ENCODE measurements around the gene EML2.
A peak's percentile ranks its signal among the peaks of the same experiment; 100 is the strongest.
"Not testable (repeated sequence)": the region's sequence is repeated elsewhere in the genome, so short reads cannot be mapped to it uniquely, and the experiment has no call there.

EML2 gene, protein sequence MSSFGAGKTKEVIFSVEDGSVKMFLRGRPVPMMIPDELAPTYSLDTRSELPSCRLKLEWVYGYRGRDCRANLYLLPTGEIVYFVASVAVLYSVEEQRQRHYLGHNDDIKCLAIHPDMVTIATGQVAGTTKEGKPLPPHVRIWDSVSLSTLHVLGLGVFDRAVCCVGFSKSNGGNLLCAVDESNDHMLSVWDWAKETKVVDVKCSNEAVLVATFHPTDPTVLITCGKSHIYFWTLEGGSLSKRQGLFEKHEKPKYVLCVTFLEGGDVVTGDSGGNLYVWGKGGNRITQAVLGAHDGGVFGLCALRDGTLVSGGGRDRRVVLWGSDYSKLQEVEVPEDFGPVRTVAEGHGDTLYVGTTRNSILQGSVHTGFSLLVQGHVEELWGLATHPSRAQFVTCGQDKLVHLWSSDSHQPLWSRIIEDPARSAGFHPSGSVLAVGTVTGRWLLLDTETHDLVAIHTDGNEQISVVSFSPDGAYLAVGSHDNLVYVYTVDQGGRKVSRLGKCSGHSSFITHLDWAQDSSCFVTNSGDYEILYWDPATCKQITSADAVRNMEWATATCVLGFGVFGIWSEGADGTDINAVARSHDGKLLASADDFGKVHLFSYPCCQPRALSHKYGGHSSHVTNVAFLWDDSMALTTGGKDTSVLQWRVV

DNA sequence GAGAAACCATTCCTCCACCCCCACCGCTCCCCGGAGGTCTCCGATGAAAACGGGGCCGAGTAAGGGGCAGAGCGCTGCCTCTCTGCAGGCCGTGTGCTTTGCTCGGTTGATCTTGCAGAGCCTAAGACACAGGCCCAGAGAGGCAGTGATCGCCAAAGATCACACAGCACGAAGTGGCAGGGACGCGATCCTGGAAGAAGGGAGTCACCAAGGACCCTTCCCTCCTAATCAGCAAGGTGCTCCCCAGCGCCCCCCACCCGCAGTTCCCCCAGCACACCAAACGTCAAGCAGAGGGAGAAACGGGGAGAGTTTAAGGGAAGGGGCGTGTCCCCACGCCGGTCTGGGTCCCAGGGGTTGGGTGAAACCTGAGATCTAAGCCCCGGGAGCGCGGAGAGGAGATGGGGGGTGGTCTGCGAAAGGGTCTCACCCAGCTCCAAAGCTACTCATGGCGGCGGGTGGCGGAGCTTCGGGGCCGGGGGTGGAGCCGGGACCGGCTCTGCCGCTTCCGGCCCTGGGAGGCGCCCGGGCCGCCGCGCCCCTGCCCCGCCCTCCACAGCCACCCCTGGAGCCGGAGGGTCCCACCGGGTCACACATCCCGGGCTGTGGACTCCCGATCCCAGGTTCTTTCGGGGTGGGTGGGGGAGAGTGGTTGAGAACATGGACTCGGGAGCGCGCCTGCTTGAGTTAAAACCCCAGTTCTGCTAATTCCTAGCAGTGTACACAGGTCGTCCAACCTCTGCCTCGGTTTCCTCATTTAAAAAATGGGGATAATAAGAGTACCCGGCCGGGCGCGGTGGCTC is at the start of gene EML2:
EML2 (minus strand) TSS at position 468 of the 800 bp plus-strand sequence; CDS start at position 447, 21 bp downstream.
- DNase-seq (ENCODE audit: low spot score) = peak; percentile 75

DNA sequence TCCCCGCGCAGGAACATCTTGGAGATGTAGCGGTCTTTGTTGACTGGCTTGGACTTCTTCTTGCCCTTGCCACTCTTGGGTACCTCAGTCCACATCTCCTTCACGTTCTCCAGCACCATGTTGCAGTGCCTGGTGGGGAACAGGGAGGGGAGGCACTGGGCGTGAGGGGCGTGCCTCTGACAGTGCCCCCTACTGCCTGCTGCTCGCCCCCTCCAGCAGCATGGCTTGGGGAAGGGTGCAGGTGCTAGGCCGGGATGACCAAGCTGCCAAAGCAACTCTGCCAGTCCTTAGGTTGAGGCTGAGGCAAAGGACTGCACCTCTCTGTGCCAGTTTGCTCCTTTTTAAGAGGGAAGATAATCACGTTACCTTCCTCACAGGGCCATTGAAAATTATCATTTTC is 48.4 kb upstream of the EML2 start:
- DNase-seq (ENCODE audit: low spot score) = no peak

DNA sequence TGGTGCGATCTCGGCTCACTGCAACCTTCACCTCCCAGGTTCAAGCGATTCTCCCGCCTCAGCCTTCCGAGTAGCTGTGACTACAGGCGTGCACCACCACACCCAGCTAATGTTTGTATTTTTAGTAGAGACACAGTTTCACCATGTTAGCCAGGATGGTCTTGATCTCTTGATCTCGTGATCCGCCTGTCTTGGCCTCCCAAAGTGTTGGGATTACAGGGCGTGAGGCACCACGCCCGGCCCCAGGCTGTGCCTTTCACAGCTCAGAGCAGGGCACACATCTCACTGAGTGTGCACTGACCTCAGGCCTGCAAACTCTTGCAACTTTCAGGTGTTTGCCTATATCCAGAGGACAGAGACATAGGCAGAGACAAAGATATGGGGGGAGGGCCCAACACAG is 45.8 kb upstream of the EML2 start:
- not testable (repeated sequence) for DNase-seq (ENCODE audit: low spot score)

DNA sequence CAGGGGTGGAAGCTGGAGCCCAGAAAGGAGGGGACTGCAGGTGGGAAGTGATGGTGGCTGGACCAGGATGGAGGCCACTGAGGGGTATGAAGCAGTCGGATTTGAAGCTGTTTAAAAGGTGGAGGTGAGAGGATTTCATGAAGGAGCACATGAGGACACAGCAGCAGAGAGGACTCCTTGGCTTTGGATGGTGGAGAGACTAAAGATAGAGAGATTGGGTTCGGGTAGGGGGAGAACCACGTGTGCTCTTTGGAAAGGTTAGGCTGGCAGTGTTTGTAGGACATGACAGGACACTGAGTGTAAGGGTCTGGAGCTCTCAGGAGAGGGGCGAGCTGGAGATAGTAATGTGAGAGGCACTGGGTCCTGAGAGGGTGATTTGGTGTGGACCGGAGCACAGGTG is 43.7 kb upstream of the EML2 start:
- no peak for DNase-seq (ENCODE audit: low spot score)

DNA sequence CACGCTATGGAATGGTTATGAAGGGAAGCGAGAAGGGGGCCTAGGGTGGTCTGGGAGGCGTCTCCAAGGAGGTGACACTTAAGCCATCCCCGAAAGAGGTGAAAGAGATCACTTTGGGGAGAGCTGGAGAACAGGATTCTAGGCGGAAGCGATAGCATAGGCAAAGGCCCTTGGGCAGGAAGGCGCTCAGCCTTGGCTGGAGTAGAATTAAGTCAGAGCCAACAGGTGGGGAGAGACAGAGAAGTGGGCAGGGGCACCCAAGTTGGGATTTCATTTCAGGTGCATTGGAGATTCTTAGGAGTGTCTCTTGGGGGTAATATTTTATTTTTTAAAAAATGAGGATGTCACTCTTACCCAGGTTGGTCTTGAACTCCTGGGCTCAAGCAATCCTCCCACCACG is 42.9 kb upstream of the EML2 start:
- no peak for DNase-seq (ENCODE audit: low spot score)

DNA sequence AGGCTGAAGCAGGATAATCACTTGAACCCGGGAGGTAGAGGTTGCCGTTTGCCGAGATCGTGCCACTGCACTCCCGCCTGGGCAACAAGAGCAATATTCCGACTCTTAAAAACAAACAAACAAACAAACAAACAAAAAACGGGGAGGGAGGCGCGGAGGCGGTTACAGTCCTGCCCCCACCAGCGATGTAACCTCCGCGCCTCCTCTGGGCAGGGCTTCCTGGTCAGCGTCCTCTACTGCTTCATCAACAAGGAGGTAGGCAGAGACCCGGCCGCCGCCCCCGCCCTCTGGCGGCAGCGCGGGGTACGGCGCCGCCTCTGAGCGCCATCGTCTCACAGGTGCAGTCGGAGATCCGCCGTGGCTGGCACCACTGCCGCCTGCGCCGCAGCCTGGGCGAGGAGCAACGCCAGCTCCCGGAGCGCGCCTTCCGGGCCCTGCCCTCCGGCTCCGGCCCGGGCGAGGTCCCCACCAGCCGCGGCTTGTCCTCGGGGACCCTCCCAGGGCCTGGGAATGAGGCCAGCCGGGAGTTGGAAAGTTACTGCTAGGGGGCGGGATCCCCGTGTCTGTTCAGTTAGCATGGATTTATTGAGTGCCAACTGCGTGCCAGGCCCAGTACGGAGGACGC is 42.3 kb upstream of the EML2 start:
- peak; percentile 87 for DNase-seq (ENCODE audit: low spot score)

DNA sequence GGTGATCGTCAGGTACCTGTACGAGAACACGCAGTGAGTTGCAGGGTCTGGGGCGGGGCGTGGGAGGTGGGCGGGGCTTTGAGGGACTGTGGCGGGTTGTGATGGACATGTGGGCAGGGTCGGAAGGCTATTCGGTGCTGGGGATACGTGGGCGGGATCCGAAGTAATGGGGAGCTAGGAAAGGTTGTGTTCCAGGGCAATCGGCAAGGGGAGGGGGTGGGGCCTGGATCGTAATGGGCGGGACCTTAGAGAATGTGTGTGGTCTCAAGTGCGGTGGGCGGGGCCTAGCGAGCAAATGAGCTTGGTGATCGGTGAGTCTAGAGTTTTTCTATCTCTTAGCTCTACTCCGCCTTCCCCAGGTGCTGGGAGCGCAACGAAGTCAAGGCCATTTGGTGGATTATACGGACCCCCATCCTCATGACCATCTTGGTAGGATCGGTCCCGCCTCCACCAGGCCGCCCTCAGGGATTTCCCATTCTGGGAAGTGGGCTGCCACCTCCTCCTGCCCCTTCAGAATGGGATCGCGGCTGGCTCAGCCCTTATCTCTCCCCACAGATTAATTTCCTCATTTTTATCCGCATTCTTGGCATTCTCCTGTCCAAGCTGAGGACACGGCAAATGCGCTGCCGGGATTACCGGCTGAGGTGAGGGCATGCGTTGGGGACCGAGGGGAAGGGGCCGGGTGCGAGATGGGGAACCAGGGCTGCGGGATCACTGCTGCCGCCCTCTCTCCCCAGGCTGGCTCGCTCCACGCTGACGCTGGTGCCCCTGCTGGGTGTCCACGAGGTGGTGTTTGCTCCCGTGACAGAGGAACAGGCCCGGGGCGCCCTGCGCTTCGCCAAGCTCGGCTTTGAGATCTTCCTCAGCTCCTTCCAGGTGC is 38.4 kb upstream of the EML2 start:
- peak; percentile 84 for DNase-seq (ENCODE audit: low spot score)

DNA sequence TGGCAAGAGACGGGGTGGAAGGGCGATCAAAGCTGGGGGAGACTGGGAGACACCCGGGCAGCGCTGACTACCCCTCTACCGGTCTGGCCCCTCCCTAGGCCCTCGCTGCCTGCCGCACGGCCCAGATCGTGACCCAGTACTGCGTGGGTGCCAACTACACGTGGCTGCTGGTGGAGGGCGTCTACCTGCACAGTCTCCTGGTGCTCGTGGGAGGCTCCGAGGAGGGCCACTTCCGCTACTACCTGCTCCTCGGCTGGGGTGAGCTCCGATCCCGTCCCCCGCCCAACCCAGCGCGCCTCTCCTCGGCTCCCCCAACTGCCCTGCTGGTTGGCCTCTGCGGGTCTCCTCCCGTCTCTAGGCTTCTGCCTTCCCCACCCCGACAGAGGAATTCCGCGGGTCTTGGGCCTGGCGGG is 37.7 kb upstream of the EML2 start:
- DNase-seq (ENCODE audit: low spot score) = peak; percentile 32

DNA sequence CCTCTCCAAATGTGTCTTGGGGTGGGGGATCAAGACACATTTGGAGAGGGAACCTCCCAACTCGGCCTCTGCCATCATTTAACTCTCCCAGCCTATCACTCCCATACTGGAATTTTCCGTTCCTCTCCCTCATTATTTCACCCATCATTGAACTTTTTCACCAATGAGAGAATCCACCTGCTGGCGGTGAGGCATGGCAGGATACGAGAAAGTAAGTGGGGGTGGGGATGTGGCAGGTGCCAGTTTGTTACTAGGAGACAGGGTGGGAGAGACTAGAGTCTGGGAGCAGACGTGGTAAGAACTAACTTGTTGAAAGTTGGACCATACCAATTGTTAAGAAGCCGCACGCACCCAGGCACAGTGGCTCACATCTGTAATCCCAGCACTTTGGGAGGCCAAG is 35.7 kb upstream of the EML2 start:
- no peak for DNase-seq (ENCODE audit: low spot score)

DNA sequence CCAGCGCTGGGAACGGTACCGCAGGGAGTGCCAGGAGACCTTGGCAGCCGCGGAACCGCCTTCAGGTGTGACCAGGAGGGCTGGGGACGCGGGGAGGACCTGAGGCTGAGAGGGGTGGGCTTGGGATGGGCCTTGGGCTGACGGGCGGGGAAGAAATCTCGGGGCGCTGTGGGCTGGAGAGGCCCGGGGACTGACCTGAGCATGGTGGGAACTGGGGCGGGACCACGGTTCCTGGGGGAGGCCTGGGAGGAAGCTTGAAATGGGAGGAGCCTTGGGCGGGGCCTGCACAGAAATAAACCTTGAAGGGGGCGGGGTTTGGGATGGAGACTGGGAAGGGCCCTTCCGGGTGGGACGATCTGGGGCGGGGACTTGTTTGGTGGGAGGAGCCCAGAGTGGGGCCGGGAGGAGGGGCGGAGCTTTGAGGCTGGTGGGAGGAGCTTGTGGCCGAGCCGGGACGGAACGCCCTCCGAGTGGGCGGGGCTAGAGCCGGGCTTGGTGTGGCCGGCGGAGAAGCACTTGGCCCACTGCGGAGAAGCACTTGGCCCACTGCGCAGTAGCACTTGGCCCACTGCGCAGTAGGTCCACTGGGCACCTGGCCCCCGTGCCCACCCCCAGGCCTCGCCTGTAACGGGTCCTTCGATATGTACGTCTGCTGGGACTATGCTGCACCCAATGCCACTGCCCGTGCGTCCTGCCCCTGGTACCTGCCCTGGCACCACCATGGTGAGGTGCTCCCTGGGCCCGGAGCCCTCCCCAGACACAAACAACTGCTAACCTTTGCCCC is 31.7 kb upstream of the EML2 start:
- peak; percentile 90 for DNase-seq (ENCODE audit: low spot score)

DNA sequence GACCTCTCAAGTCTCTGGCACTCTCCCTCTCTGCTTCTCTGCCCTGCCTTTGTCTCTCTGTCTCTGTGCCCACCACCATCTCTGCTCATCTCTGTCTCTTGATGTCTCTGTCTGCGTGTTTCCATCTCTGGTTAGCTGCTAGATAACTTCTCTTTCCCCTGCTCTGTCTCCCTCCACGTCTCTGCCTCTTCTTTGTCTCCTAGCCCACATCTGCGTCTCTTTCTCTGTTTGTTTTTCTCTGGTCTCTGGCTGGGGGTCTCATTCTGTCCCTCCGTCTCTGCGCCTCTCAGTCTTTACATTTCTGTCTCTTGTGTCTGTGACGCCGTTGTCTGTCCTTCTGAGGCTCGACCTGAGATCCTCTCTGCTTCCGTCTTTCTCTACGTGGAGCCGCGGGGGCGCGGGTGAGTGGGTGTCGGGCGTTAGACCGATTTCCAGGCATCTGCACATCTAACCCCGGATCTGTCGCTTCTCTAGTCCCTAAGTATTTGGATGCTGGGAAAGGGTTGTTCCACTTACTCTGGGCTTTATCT is 29.2 kb upstream of the EML2 start:
- DNase-seq (ENCODE audit: low spot score) = peak; percentile 24

DNA sequence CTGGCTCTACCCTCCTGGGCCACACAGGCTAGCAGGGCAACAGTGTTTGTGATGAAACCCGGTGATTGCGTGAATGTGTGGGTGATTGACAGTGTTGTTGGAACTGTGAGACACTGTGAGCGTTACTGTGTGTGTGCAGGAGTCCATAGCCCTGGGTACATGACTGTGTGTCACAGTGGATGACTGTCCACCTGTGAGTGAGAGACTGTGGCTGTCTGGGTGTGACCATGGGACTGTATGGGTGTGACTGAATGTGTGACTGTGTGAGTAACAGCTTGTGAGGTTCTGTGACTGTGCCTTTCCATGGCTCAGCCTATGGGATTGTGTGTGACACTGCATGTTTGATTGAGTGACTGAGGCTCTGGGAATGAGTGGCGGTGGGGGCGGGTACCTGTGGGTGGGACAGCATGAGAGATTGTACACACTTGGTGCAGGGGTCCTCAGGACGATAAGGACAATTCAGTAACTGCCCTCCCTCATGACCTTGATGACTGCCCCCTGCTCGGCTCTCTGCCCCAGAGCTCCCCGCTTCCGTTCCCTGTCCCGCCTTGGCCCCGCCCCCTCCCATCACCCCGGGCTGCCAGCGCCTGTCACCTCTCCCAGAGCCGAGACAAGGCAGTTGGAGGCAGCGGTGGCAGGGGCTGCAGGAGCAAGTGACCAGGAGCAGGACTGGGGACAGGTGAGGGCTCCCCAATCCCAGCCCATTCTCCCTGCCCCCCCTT is 28.6 kb upstream of the EML2 start, which contains the start of gene GIPR:
GIPR (plus strand) TSS at position 602 of the 722 bp plus-strand sequence. CDS start 1,300 bp downstream, outside the sequence.
- peak; percentile 67 for DNase-seq (ENCODE audit: low spot score)

DNA sequence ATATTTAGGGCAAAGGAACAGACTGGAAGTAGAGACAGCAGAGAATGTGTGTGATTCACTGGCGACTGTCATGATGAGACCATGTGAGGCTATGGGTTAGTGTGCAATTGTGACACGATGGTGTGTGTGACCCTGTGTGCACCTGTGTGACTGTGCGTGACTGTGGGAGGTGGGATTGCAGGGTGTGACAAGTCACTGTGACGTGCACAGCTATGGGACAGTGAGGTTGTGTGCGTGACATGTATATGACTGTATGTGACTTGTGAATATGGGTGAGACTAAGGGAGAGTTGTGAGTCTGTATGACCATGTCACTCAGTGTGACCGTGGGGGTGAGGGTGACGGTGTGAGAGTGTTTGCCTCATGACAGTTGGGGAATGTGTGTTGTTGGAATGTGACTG is 25.4 kb upstream of the EML2 start:
- no peak for DNase-seq (ENCODE audit: low spot score)

DNA sequence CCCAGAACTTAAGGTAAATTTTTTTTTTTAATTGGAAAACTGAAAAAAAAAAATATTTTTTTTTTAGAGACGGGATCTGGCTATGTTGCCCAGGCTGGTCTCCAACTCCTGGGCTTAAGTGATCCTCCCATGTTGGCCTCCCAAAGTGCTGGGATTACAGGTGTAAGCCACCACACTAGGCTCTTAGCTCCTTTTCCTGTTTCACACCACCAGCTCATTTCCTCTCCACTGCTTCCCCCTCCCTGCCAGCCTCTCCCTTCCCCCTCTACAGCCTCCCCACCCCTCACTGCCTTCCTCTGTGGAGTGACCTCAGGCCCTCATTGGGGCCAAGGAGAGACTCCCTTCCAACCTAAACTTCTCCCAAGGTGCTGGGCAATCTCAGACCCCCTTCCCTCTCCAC is 24.6 kb upstream of the EML2 start:
- DNase-seq (ENCODE audit: low spot score) = no peak

DNA sequence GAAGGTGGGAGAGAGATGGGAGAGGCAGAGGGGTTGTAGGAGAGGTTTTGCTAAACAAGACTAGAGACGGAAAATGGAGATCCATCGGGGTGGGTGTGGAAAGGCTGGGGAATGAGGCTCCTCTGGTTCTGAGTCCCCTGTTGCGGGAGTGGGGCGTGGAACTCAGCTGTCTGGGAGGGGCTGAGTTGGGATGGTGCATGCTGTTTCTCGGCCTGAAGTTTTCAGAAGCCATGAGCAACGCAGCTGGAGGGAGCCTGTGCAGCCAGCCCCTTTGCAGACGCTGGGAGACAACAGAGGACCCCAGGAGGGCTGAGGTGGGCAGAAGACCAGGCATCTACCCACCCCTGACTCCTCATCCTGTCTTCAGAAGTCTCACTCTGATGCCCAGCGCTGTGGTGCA is 21.4 kb upstream of the EML2 start:
- no peak for DNase-seq (ENCODE audit: low spot score)

DNA sequence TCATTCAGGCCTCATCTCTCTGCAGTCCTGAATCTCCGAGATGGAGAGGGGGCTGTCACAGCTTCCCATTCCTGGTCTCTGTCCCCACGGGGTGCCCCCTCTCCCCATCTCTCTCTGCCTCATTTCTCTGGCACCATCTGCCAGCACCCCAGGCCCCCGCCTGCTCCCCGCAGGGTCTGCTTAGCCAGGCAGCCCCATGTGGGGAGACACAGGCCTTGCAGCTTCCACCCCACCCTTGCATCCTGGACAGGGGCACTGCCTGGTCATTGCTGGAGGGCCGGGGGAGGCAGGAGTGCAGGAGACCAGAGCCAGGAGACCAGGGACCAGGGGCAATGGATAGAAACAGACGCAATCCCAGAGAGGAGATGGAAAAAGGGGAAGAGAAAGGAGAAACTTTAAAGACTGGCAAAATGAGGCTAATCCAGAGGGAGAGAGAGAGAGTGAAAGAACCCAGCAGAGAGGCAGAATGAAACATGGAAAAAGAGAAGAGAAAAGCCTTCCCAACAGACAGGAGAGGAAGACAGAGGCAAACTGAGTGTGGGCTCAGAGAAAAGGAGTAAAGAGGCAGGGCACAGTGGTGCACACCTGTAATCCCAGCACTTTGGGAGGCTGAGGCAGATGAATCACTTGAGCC is 20.0 kb upstream of the EML2 start:
- DNase-seq (ENCODE audit: low spot score) = no peak

DNA sequence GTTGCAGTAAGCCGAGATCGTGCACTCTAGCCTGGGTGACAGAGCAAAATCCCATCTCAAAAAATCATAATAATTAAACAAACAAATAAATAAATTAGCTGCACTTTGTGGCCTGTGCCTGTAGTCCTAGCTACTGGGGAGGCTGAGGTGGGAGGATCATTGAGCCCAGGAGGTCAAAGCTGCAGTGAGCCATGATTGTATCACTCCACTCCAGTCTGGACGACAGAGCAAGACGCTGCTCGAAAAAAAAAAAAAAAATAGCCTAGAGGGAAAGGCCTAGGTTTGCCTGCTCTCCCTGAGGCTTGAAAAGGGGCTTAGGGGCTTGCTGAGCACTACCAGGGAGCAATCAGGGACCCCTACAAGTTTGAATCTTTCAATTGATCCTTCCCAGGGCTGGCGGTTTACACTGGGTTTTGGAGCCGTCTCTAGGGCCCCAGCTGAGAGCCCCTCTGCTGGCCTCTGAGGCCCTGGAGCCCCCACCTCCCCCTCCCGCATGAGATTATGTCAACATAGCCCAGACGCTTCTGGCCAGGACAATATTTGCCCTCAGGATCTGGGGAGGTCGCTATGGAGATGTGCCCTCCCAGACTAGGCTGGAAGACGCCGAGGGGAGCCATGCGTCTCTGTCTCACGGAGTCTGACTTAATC is 18.4 kb upstream of the EML2 start:
- no peak for DNase-seq (ENCODE audit: low spot score)

DNA sequence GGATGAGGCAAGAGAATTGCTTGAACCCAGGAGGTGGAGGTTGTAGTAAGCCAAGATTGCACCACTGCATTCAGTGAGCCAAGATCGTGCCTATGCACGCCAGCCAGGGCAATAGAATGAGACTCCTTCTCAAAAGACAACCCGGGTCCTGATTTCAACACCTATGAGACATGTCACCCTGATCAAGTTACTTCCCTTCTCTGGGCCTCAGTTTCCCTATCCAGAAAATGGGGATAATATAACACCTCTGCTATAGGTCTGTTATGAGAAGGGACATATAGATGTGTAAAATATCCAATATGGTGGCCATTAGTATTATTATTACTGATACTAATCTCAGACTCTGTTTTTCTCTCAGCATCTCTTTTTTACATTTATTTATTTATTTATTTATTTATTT is 15.9 kb upstream of the EML2 start:
- no peak for DNase-seq (ENCODE audit: low spot score)

Measured in germinal center (tissue), 1 donor.